ENCODE data around the gene TMEM250. TPM values are rescaled to one million over a fixed set of nuclear protein-coding genes. Genes with fewer than 3 reads are reported as not detected.

TMEM250 gene
- polyA plus RNA-seq, 1 of the 3 experiments (the other 2 are of a cell fraction) = 25.9 TPM

- no peak for TF ChIP-seq RXRA (IDR thresholded peaks at IDR 0.05; ENCODE audit: borderline replicate concordance, low read depth)
- TF ChIP-seq, protein P1, sequence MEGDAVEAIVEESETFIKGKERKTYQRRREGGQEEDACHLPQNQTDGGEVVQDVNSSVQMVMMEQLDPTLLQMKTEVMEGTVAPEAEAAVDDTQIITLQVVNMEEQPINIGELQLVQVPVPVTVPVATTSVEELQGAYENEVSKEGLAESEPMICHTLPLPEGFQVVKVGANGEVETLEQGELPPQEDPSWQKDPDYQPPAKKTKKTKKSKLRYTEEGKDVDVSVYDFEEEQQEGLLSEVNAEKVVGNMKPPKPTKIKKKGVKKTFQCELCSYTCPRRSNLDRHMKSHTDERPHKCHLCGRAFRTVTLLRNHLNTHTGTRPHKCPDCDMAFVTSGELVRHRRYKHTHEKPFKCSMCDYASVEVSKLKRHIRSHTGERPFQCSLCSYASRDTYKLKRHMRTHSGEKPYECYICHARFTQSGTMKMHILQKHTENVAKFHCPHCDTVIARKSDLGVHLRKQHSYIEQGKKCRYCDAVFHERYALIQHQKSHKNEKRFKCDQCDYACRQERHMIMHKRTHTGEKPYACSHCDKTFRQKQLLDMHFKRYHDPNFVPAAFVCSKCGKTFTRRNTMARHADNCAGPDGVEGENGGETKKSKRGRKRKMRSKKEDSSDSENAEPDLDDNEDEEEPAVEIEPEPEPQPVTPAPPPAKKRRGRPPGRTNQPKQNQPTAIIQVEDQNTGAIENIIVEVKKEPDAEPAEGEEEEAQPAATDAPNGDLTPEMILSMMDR (IDR thresholded peaks at IDR 0.05) = no peak
- TF ChIP-seq JUND (IDR thresholded peaks at IDR 0.05) = no peak
- Histone ChIP-seq H2AFZ (ENCODE audit: low read depth) (no peak overlapping the region), H3F3A (replicated peaks; ENCODE audit: insufficient read depth) (no peaks in the 10 kb centered on the region), H3K9ac (no peak overlapping the region), H3K9me2 (no peaks in the 10 kb centered on the region), H4K20me1 (ENCODE audit: insufficient read depth) (no peaks in the 10 kb centered on the region), H3K27ac (ENCODE audit: low read depth in 2 of 2, low read length in 1 of 2) (no peak overlapping the region), H3K36me3 (replicated peaks in 1 of 2; ENCODE audit: control insufficient read depth in 1 of 2, insufficient read depth in 2 of 2, low read length in 1 of 2) (no peaks in the 10 kb centered on the region), H3K9me3 (no peaks in the 10 kb centered on the region), H3K4me1 (ENCODE audit: control insufficient read depth in 1 of 2, insufficient read depth in 2 of 2, low read depth in 1 of 2, low read length in 1 of 2) (peaks cover 4 to 14% of the 10 kb centered on the region in 2 experiments; a peak in 2 of 4 replicates), H3K4me2 (no peak overlapping the region), H3K4me3 (ENCODE audit: low read depth in 2 of 2, low read length in 1 of 2) (no peak overlapping the region), H3K27me3 (ENCODE audit: insufficient read depth) (peaks cover 56% of the 10 kb centered on the region), H3K79me2 (ENCODE audit: insufficient read depth) (no peaks in the 10 kb centered on the region)
- DNase-seq = peak; percentile 74
- POLR2A ChIA-PET = no interaction called here
- WGBS (ENCODE audit: low lambda C conversion rate) = 5% methylated on average over 23 of the region's 27 CpGs
- CTCF ChIA-PET = interaction anchor here (0.5 to 5.7 kb wide), 29 partner anchors 9 to 340 kb away, joined by 3 to 48 read pairs (median 4); partner anchors contain the start of gene UBAC1
Measured at GRCh38 chr9:136137321-136138265, 18.9 kb upstream of the TMEM250 start.

- H3K27me3 ChIP-seq (ENCODE audit: insufficient read depth) = peaks cover 64% of the 10 kb centered on the region
- 24% methylated on average over 16 of the region's 33 CpGs for WGBS (ENCODE audit: low lambda C conversion rate)
- no peaks in the 10 kb centered on the region for H3K9me2 ChIP-seq
- H3K9ac ChIP-seq = no peak overlapping the region
- H3K9me3 ChIP-seq = no peaks in the 10 kb centered on the region
- no peaks in the 10 kb centered on the region for H3F3A ChIP-seq (replicated peaks; ENCODE audit: insufficient read depth)
- no peak overlapping the region for H3K27ac ChIP-seq (ENCODE audit: low read depth in 2 of 2, low read length in 1 of 2)
- H3K36me3 ChIP-seq (replicated peaks in 1 of 2; ENCODE audit: control insufficient read depth in 1 of 2, insufficient read depth in 2 of 2, low read length in 1 of 2) = no peaks in the 10 kb centered on the region
- POLR2A ChIA-PET = no interaction called here
- H3K4me3 ChIP-seq (ENCODE audit: low read depth in 2 of 2, low read length in 1 of 2) = no peak overlapping the region
- H2AFZ ChIP-seq (ENCODE audit: low read depth) = no peak overlapping the region
- DNase-seq = no peak
- H3K4me1 ChIP-seq (ENCODE audit: control insufficient read depth in 1 of 2, insufficient read depth in 2 of 2, low read depth in 1 of 2, low read length in 1 of 2) = peaks cover 4 to 15% of the 10 kb centered on the region in 2 experiments; a peak in 2 of 4 replicates
- H3K4me2 ChIP-seq = no peak overlapping the region
- H3K79me2 ChIP-seq (ENCODE audit: insufficient read depth) = no peaks in the 10 kb centered on the region
- no peaks in the 10 kb centered on the region for H4K20me1 ChIP-seq (ENCODE audit: insufficient read depth)
- CTCF ChIA-PET = interaction anchor here (1.0 to 5.7 kb wide), 6 partner anchors 13 to 147 kb away, joined by 3 to 48 read pairs (median 6); partner anchors contain the start of gene NACC2
- TF ChIP-seq NRF1 (IDR thresholded peaks at IDR 0.05; ENCODE audit: low read depth, low read length) (no peak), FOXM1 (IDR thresholded peaks at IDR 0.05; ENCODE audit: low read depth) (no peak), ELF1 (IDR thresholded peaks at IDR 0.05) (no peak), JUND (IDR thresholded peaks at IDR 0.05) (no peak), FOSL2 (IDR thresholded peaks at IDR 0.05; ENCODE audit: borderline replicate concordance, low read depth) (no peak), MEF2A (IDR thresholded peaks at IDR 0.05; ENCODE audit: borderline replicate concordance, low read depth) (no peak), CHD2 (IDR thresholded peaks at IDR 0.05; ENCODE audit: low read length, partially characterized antibody) (no peak), MXI1 (IDR thresholded peaks at IDR 0.05; ENCODE audit: low read depth, low read length) (no peak), TAF1 (IDR thresholded peaks at IDR 0.05; ENCODE audit: borderline replicate concordance, low read depth, low read length) (no peak), IRF3 (IDR thresholded peaks at IDR 0.05; ENCODE audit: low read depth, low read length) (no peak), RXRA (IDR thresholded peaks at IDR 0.05; ENCODE audit: borderline replicate concordance, low read depth) (no peak), FOXJ3 (CRISPR knock-in tag; IDR thresholded peaks at IDR 0.05) (no peak), ZBTB33 (IDR thresholded peaks at IDR 0.05; ENCODE audit: borderline replicate concordance, low read depth) (no peak)
- TF ChIP-seq, protein P2, sequence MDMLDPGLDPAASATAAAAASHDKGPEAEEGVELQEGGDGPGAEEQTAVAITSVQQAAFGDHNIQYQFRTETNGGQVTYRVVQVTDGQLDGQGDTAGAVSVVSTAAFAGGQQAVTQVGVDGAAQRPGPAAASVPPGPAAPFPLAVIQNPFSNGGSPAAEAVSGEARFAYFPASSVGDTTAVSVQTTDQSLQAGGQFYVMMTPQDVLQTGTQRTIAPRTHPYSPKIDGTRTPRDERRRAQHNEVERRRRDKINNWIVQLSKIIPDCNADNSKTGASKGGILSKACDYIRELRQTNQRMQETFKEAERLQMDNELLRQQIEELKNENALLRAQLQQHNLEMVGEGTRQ (IDR thresholded peaks at IDR 0.05; ENCODE audit: borderline replicate concordance, low read depth, low read length) = no peak
- TF ChIP-seq, protein P1 (IDR thresholded peaks at IDR 0.05) = no peak
Measured at GRCh38 chr9:136136127-136136925, 17.7 kb upstream of the TMEM250 start.

Measured in SK-N-SH (cell line).